Mammary microvascular endothelial cell (primary cell): ENCODE data around the gene OR4K13. TPM values are rescaled to one million over a fixed set of nuclear protein-coding genes. Genes with fewer than 3 reads are reported as not detected.

Experiments used
- total RNA-seq: library from RNA; depleted of rRNA; stranded (reverse); fragments of >200 nt; gene quantifications from 2 replicates; pipeline ENCODE4 v1.2.3, GENCODE V29; 2015

Gene OR4K13
- total RNA-seq = not detected in 2 replicates

GRCh38 chr14:20035938-20036337, at the start of gene OR4K13:
OR4K13 (minus strand) TSS chr14:20036038; CDS start chr14:20034758, 1,280 bp downstream.

GRCh38 chr14:20059745-20060144, 23.9 kb upstream of the OR4K13 start, which contains the start of gene OR4L1:
OR4L1 (plus strand) TSS chr14:20060045; CDS start chr14:20060045, 0 bp downstream.

GRCh38 chr14:20019257-20019865, 16.5 kb downstream of the OR4K13 start, which contains the start of gene OR4K14:
OR4K14 (minus strand) TSS chr14:20019307; CDS start chr14:20015193, 4,114 bp downstream.

GRCh38 chr14:20001863-20002262, 34.0 kb downstream of the OR4K13 start, which contains the start of gene OR4Q2:
OR4Q2 (plus strand) TSS chr14:20002163.

Other genes starting within 250 kb of the OR4K13 start
- not detected in 2 replicates for gene OR4N2, start 232.3 kb downstream of the OR4K13 start, total RNA-seq
- not detected in 2 replicates for gene OR4K2, start 160.9 kb downstream of the OR4K13 start, total RNA-seq
- not detected in 2 replicates for gene OR4K5, start 115.4 kb downstream of the OR4K13 start, total RNA-seq
- gene OR4K1, start 105.1 kb downstream of the OR4K13 start, total RNA-seq = not detected in 2 replicates
- not detected in 2 replicates for gene OR4K15, start 60.4 kb downstream of the OR4K13 start, total RNA-seq
- gene OR4Q2, start 33.9 kb downstream of the OR4K13 start, total RNA-seq = not detected in 2 replicates
- not detected in 2 replicates for gene OR4K14, start 16.7 kb downstream of the OR4K13 start, total RNA-seq
- gene OR4L1, start 24.0 kb upstream of the OR4K13 start, total RNA-seq = not detected in 2 replicates
- not detected in 2 replicates for gene OR4K17, start 74.7 kb upstream of the OR4K13 start, total RNA-seq
- not detected in 2 replicates for gene OR4N5, start 102.8 kb upstream of the OR4K13 start, total RNA-seq
- gene OR11G2, start 154.9 kb upstream of the OR4K13 start, total RNA-seq = not detected in 2 replicates
- not detected in 2 replicates for gene OR11H6, start 187.7 kb upstream of the OR4K13 start, total RNA-seq
- not detected in 2 replicates for gene OR11H7, start 192.9 kb upstream of the OR4K13 start, total RNA-seq
- gene OR11H4, start 203.2 kb upstream of the OR4K13 start, total RNA-seq = not detected in 2 replicates